Raji (cell line): ENCODE data around the gene KCNJ2.

Source experiments
- POLR2A ChIP-seq: IDR thresholded peaks from 2 replicates; pipeline ENCODE4 v1.6.1; 2011; ENCODE audit warnings: low read depth, low read length, control low read depth; ENCODE audit not compliant: insufficient read depth

The KCNJ2 gene

DNA sequence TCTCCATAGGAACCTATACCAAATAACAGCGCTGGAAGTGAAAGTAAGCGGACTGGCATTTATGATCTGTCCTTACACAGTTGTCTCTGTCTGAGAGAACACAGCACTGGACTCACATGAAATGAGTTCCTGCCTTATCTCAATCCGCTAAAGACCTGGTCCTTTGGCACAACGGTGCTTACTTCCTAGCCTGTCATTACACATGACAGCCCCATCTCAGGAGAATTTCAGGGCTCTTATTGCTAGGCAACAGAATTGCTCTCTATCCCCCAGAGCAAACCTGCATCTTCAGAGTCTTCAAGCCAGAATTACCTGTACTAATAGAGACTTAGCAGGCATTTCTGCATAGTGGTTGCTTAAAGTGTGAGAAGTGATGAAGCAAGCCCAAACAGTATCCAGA is 4.3 kb downstream of the KCNJ2 start:
- no peak for TF ChIP-seq POLR2A

DNA sequence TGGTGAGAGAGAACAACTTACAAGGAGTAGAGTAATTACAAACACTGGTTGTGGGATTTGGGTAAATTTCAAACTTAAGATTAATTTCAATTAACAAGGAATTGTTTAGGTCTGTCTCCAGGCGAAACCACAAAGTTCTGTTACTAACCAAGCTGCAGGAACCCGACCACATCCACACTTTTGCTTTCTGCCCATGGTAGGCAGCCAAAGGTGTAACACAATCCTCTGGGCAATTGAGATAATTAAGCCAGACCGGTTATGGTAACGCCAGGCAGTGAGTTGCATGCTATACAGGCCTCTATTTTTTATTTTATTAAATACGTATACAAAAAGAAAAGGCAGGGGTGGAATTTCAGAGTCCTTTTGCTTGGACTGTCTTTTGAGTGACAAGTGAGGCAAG is 12.0 kb downstream of the KCNJ2 start:
- no peak for TF ChIP-seq POLR2A

DNA sequence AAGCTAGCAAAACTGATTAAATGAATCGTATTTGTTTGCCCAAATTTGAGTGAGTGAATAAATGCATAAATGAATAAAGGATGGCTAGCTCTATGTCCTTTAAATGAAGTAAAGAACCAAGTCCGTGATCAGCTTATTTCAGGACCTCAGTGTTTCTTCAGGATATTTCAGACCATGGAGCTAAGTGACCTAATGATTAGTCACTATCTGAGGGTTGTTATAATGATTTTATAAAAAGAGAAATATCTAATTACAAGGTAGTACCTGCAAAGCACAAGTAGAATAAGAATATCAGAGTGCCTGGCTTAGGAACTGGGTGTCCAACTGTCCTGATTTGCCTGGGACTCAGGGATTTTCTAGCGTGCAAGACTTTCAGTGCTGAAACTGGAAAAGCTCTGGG is 12.5 kb downstream of the KCNJ2 start:
- TF ChIP-seq POLR2A: no peak

DNA sequence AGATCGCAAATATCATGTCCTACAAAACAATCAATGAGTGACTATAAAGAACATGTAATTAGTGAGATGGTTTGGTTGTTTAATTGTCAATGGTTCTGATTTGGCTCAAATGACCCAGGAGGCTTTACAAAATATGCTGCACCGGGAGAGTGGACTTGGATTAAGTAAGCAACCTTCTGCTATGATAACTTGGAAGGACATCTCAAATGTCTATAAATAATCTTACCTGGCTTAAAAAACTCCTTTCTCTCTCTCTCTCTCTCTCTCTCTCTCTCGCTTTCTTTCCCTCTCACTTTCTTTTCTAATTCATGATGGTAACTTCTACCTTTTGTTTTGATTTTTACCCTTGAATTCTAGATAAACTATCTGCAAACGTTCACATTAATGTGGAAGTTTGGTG is 14.2 kb downstream of the KCNJ2 start:
- no peak for TF ChIP-seq POLR2A

DNA sequence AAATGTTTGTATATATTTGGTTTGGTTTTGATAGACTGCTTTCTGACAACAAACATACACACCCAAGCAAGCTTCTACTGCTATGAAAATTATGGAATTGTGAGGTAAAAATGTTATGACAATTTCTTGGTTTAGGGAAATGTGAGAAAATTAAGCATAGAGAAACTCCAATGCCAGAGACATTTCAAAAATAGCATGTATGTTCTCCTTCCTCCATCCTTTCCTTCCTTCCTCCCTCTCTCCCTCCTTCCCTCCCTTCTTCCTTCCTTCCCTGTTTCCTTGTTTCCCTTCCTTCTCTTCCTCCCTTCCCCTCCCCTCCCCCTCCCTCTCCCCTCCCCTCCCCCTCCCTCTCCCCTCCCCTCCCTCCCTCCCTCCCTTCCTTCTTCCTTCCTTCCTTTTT is 14.9 kb downstream of the KCNJ2 start:
- TF ChIP-seq POLR2A: no peak

DNA sequence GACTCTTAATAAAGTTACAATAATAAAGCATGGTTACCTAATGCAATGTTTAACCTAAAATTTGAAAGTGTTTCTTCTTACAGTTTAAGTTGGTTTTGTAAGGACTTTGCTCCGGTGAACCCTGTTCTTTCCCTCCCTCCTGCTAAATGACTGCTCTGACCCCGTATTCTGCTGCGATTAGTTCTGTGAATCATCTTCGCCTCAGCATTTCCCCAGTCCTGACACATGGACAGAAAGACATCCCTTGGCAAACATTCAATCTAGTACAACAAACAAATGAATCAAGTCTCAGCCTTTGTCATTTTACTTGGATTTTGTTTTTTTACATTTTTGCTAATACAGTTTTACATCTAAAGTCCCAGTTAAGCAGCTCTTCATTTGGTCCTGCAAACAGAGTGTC is 15.4 kb downstream of the KCNJ2 start:
- no peak for TF ChIP-seq POLR2A

DNA sequence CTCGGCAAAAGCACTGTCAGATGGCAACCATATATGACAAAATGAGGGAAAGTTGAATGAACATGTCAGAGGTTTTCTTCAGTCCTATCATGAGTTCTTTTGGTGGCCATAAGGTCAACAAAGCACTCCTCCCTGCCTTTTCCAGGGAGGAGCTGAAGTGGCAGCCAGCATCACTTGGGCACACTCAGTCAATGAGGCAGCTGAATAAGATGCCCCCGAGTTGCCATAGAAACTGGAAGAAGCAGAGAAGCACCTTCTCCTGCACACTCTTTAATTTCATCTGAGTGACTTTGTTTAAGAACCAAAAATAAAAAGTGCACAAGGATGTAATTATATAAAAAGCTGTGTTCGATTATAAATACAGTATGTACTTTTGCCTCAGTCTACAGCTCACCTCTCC is 16.0 kb downstream of the KCNJ2 start:
- TF ChIP-seq POLR2A: no peak

DNA sequence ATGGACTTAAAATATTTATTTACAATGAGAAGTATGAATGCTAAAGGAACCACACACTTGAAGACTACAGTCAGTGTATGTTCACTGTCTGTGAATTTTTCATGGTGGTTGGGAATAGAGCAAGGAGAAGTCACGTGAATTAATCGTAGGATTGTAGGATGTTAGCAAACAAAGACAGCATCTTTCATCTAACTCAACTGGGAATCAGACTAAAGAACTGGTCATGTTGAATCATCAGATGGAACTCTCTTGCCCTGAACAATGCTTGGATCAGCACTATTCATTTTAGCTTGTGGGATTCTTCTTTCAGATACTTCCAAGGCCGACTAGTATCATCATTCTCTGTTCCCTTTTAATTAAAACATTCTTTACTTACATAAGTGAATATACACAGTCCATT is 18.1 kb downstream of the KCNJ2 start:
- no peak for TF ChIP-seq POLR2A

DNA sequence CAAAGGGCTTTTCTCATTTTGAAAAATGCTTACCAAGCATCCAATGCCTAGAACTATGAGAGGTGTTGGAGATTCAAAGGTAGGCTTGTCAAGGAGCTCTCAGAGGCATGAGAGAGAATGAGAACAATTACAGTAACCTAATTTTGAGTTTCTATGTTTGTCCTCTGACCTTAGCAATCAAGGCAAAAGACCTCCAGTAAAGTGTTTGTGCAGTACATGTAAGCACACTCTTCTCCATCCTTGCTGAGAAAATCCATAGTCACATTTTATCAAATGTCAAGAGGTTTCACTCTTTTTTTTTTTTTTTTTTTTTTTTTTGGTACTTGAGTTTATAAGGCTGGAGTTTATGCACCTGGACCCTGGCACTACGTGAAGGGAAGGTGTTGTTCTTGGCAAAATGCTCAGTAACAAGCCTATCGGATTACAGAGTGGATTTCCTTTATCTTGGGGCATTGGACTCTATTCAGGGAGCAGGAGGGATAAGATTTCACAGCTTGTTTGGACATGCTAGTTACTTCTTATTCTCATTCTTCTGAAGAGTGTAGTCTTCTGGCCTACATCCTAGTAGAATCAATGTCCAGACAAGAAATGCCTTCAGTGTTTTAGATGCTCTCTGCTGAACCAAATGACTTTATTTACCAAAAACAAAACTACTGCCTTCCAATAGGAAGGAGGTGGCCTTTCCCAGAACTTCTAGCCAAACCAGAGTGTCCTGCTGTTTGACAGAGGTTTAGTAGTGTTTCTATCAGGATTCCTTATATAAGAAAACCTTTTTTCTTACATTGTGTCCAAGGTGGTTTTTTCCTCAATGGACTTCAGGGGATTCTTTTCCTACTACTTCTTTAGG is 21.9 kb downstream of the KCNJ2 start:
- TF ChIP-seq POLR2A: no peak

DNA sequence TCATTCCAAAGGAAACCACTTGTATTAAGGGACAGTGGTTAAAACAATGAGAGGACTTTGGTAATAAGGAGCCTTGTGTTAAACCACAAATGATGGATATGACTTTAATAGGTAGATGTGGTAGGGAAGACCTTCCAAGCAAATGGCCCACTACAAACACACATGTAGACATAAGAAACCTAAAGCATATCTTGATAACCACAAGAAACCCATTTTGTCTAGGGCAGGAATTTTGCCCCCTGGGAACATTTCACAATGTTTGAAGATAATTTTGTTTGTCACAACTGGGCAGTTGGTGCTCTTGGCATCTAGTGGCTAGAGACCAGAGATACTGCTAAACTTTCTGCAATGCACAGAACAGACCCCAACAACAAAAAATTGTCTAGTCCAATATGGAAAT is 25.8 kb downstream of the KCNJ2 start:
- TF ChIP-seq POLR2A: no peak

DNA sequence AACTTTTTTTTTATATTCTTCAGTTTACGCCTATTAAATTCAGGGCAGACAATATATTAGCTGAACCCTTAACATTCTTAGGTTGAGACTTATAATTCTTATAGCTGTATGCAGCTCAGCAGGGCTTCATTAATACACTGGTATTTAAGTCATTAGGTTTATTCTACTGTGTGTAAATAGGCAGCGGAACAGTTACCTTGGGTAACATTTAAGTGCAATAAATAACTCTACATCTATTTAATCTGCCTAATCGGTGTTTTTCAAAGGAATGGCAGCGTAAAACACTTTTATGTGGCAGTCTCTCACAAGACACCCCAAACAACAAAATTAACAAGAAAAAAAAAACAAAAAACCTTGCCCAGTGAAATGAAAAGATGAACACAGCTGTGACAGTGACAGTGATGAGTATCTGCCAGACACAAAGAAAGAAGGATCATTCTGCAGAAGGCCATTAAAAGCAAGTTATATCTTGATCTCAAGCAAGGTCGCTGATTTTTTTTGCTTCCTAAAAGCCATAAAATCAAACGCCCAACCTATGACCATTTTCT is 32.6 kb downstream of the KCNJ2 start:
- no peak for TF ChIP-seq POLR2A

DNA sequence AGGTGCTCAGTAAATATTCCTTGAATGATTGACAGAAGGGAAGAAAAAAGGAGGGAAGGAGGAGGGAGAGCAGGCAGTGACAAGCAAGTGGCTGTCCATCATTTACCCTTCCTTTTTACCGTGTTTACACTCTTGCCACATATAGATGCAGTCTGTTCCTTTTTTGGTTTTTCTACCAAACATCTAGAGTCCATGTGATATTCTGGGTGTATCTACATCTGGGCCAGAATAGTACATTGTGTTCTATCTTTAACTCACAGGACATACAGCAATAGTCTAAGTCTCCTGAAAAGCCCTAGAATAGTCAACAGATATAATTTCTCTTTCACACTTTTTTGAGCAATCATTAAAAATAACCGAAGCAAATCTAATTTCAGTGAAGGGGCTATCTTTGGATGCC is 33.5 kb downstream of the KCNJ2 start:
- TF ChIP-seq POLR2A: no peak

DNA sequence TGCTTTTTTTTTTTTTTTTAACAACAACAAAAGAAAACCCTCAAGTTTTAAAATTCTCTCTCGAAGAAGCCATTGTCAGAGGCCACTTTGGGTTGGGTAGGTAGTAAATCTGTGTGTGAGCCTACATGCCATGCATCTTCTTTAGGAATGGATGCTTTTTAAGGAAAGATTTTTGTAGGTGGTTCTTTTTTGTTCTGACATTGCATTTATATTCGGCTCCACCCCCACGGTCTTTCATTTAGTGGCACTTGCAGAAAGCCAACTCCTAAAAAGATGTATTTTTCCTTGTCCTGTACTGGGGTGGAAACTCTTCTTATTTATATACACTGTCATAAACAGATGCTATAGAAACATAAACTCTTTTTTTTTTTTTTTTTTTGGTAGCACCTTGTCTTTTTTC is 35.1 kb downstream of the KCNJ2 start:
- no peak for TF ChIP-seq POLR2A

DNA sequence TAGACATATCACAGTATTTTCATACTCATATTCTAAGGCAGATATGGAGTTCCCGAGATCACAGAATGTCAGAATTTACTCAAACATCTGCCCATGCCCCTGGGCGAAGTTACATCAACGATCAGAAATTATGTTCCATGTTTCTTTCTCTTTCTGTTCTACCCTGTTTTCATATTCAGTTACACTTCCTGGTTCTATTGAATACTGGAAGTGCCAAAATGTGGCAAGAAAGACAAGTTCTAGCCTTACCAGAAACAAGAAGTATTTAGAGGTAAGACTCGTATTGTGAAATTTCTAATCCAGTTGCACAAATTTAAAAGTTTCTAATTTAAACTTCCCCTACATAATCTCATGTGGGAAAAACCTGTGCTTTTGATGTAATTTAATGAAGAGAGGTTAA is 36.1 kb downstream of the KCNJ2 start:
- no peak for TF ChIP-seq POLR2A

DNA sequence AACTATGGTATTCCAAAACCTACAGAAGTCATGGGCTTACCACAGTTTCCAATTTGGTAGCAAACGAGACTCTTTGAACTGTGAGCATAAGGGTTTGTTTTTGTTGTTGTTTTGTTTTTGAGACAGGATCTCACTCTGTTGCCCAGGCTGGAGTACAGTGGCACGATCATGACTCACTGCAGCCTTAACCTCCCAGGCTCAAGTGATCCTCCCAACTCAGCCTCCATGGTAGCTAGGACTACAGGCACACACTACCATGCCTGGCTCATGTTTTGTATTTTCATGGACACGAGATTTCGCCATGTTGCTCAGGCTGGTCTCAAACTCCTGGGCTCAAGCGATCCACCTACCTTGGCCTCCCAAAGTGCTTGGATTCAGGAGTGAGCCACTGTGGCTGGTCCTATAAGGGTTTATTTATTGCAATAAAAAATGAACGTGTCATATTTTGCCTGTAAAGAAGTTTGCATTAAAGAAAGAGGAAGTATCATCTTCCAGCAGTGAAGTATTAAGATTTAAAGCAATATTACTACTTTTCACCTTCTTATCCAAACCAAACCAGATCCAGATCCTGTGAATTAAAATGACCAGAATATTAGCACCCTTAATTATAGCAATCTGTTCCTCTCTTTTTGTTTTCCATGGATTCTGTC is 37.2 kb downstream of the KCNJ2 start:
- TF ChIP-seq POLR2A: no peak

DNA sequence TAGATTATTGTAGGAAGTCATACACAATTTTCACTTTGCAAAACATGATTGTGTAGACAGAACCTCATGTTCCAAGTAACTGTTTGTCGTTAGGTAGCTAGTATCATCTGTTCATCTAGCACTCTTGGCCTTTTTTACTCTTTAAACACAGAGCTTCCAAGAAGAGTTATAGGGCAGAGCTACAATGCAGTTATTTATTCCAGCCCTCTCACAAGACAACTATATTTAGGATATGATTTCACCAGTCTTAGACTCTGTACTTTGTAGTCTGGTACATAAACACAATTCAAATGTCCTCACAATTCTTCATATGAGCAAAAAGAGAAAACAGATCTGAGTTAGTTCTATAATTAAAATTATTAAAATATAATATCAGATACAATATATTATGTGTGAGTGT is 37.9 kb downstream of the KCNJ2 start:
- no peak for TF ChIP-seq POLR2A
